Heart left ventricle (tissue), 16 donors: ENCODE measurements around the gene LMBRD1. TPM values are rescaled to one million over a fixed set of nuclear protein-coding genes. Genes with fewer than 3 reads are reported as not detected.

Experiments used
- ATAC-seq, 4 donors: fragments of 200-7000 bp; cut with Tn5 transposase; one replicate each; pipeline ENCODE4 v1.9.1; 2020 to 2022; ENCODE audit warnings: moderate library complexity in 4 of 4, mild to moderate bottlenecking in 3 of 4, moderate number of reproducible peaks in 1 of 4
- DNase-seq, 5 donors: peaks; one replicate each; pipeline ENCODE4 v3.0.0-alpha.2; 2020
- H3K27ac ChIP-seq, 12 donors: fragments of 200-600 bp; sonication (generic) in 4 of 12; one replicate each; pipeline versions ENCODE4 v1.5.0 to v1.8.0; 2016 to 2022; ENCODE audit warnings: mild to moderate bottlenecking in 2 of 12
- H3K27me3 ChIP-seq, 9 donors: fragments of 200-600 bp; sonication (generic) in 2 of 9; one replicate each; pipeline versions ENCODE4 v1.5.1 to v1.8.0; 2016 to 2022; ENCODE audit warnings: mild to moderate bottlenecking in 3 of 9
- H3K36me3 ChIP-seq, 9 donors: fragments of 200-600 bp; sonication (generic) in 2 of 9; one replicate each; pipeline versions ENCODE4 v1.5.0 to v1.8.0; 2018 to 2022; ENCODE audit warnings: mild to moderate bottlenecking in 2 of 9
- H3K4me1 ChIP-seq, 12 donors: fragments of 200-600 bp; sonication (generic) in 4 of 12; one replicate each; pipeline versions ENCODE4 v1.5.0 to v1.8.0; 2016 to 2022; ENCODE audit warnings: mild to moderate bottlenecking in 3 of 12
- H3K4me3 ChIP-seq, 12 donors: fragments of 200-600 bp; sonication (generic) in 4 of 12; one replicate each; pipeline versions ENCODE4 v1.5.0 to v1.8.0; 2017 to 2022; ENCODE audit warnings: mild to moderate bottlenecking in 9 of 12, moderate library complexity in 4 of 12
- H3K9me3 ChIP-seq, 12 donors: fragments of 200-600 bp; sonication (generic) in 4 of 12; one replicate each; pipeline versions ENCODE4 v1.5.0 to v1.8.0; 2016 to 2022; ENCODE audit warnings: mild to moderate bottlenecking in 1 of 12
- CTCF ChIP-seq, 12 donors: fragments of 200-600 bp; sonication (generic) in 4 of 12; IDR thresholded peaks; one replicate each; pipeline versions ENCODE4 v1.5.0 to v1.8.0; 2018 to 2022; ENCODE audit warnings: antibody characterized with exemption in 12 of 12, mild to moderate bottlenecking in 5 of 12
- POLR2A ChIP-seq, 2 donors: fragments of 450-650 bp; IDR thresholded peaks; one replicate each; pipeline ENCODE4 v1.6.1; 2017; ENCODE audit warnings: antibody characterized with exemption in 2 of 2, mild to moderate bottlenecking in 2 of 2, moderate library complexity in 2 of 2
- WGBS, 4 donors: extraction: QIAGEN DNeasy Blood & Tissue Kit in 2 of 4; methylation state at CpG; one replicate each; pipeline versions ENCODE4 v1.1.5 to v1.1.7; 2013 to 2018; 5-methylcytosine and 5-hydroxymethylcytosine counted together
- intact Hi-C, 10 donors: fragments of 100-400 bp; cut with DNase I; formaldehyde crosslinking; loops; one replicate each; pipeline versions ENCODE4 v1.11.1 to v1.14.2; 2022
- polyA plus RNA-seq, 2 donors: library from polyadenylated mRNA; stranded (reverse); fragments of 200-250 nt; gene quantifications; one replicate each; pipeline ENCODE4 v1.2.3, GENCODE V29; 2013
- total RNA-seq, 9 donors: library from RNA; depleted of rRNA in 2 of 9; stranded (reverse); fragments of >200 nt in 2 of 9; fragmentation: NEBNext Ultra II Directional in 3 of 9; extraction: Animal tissue kit (Norgen Biotek cat#: 25700) in 3 of 9; gene quantifications; one replicate each; pipeline versions ENCODE4 v1.1.0 to v1.2.4, GENCODE V29; 2016 to 2023
- donor health status: ischemic (EF 13 %, LVEDD 7.1; RV severe dilation, severe dysfunction).
- donor health status: healthy with polysubstance abuse.
- donor health status: DM: no; HTN: yes; CAD: no.
- donor health status: DM: no; HTN: no; CAD: no.
- donor health status: ischemic (EF 25% LVEDD 6.9; RV normal size, moderate dysfunction).
- donor health status: ischemic (EF 25% LVEDD 5.7; RV mildly dilated, moderate dysfunction).
- donor health status: healthy.
- donor health status: DM: yes; HTN: yes; CAD: no.
- donor health status: ischemic (EF 35%, LVEDD 5.7; RV mildly dilated, moderate dysfunction).
- donor health status: nonischemic (EF 11% LVEDD 7.7; RV severe dilation, severe dysfunction).
- donor health status: DM: yes; HTN: yes; CAD: no.
- donor health status: PGD.
- donor health status: ischemic (EF 29% LVEDD 5.4; RV normal size, mild dysfunction).
- donor health status: nonischemic (EF 23%, LVEDD 6.1; RV moderate dilation, normal function).

Gene LMBRD1
- total and polyA plus RNA-seq, 11 donors, result 37.0 to 53.6 (median 45.1) TPM

GRCh38 chr6:69663215-69663614 is 133.6 kb downstream of the LMBRD1 start:
- no peak overlapping the region for H3K27ac ChIP-seq
- H3K36me3 ChIP-seq, result no peaks in the 10 kb centered on the region
- no peak overlapping the region for H3K4me3 ChIP-seq
- intact Hi-C loops, result no loop called here
- H3K27me3 ChIP-seq, result no peaks in the 10 kb centered on the region
- peaks cover 0 to 15% (median 4%) of the 10 kb centered on the region in 12 donors for H3K9me3 ChIP-seq
- no peaks in the 10 kb centered on the region for H3K4me1 ChIP-seq
- WGBS, 4 donors, result 67 to 86% (median 72%) methylated on average over 2 of the region's 2 CpGs
- DNase-seq (no peak), ATAC-seq (no peak)
- no peak for TF ChIP-seq POLR2A (IDR thresholded peaks at IDR 0.05)
- TF ChIP-seq CTCF (IDR thresholded peaks at IDR 0.05), result no peak

GRCh38 chr6:69650703-69651102 is 146.1 kb downstream of the LMBRD1 start:
- ATAC-seq (no peak), DNase-seq (no peak)
- Histone ChIP-seq H3K36me3 (no peaks in the 10 kb centered on the region), H3K27me3 (no peaks in the 10 kb centered on the region), H3K27ac (no peak overlapping the region), H3K4me1 (no peaks in the 10 kb centered on the region), H3K9me3 (no peaks in the 10 kb centered on the region), H3K4me3 (no peak overlapping the region)
- TF ChIP-seq POLR2A (IDR thresholded peaks at IDR 0.05) (no peak), CTCF (IDR thresholded peaks at IDR 0.05) (no peak)
- intact Hi-C loops, result no loop called here

- no peak for ATAC-seq
- 72 to 79% (median 75%) methylated on average over 2 of the region's 2 CpGs for WGBS, 4 donors
- Histone ChIP-seq H3K9me3 (peaks cover 0 to 10% (median 0%) of the 10 kb centered on the region in 12 donors), H3K4me1 (no peaks in the 10 kb centered on the region), H3K36me3 (no peaks in the 10 kb centered on the region), H3K27me3 (no peaks in the 10 kb centered on the region), H3K4me3 (no peak overlapping the region), H3K27ac (no peak overlapping the region)
- TF ChIP-seq CTCF (IDR thresholded peaks at IDR 0.05) (no peak), POLR2A (IDR thresholded peaks at IDR 0.05) (no peak)
- DNase-seq, result no peak
- intact Hi-C loops, result no loop called here
These were observed 149.1 kb downstream of the LMBRD1 start for GRCh38 chr6:69647726-69648125.

GRCh38 chr6:69643688-69644087 is 153.1 kb downstream of the LMBRD1 start:
- intact Hi-C loops, result no loop called here
- Histone ChIP-seq H3K4me1 (no peaks in the 10 kb centered on the region), H3K4me3 (no peak overlapping the region), H3K27ac (no peak overlapping the region), H3K36me3 (no peaks in the 10 kb centered on the region), H3K27me3 (no peaks in the 10 kb centered on the region), H3K9me3 (peaks cover 0 to 10% (median 0%) of the 10 kb centered on the region in 12 donors)
- TF ChIP-seq CTCF (IDR thresholded peaks at IDR 0.05), result no peak
- no peak for TF ChIP-seq POLR2A (IDR thresholded peaks at IDR 0.05)
- no peak for ATAC-seq
- WGBS, 4 donors, result 52 to 63% (median 61%) methylated on average over 2 of the region's 2 CpGs
- no peak for DNase-seq
